Karpas-422 (cell line): ENCODE results near the gene DOC2B. TPM values are rescaled to one million over a fixed set of nuclear protein-coding genes. Genes with fewer than 3 reads are reported as not detected.
"Not testable (repeated sequence)": the region's sequence is repeated elsewhere in the genome, so short reads cannot be mapped to it uniquely, and the experiment has no call there.

Experiments used
- DNase-seq: peaks from one replicate; pipeline ENCODE4 v3.0.0-alpha.2; 2015
- H2AFZ ChIP-seq: fragments of 200-600 bp; sonication (generic); 2 replicates; pipeline ENCODE4 v1.6.1; 2014; ENCODE audit warnings: antibody characterized with exemption, low read length, mixed read lengths
- H3K27ac ChIP-seq: fragments of 200-600 bp; sonication (generic); 2 replicates; pipeline ENCODE4 v1.5.1; 2014; ENCODE audit warnings: mild to moderate bottlenecking, low read length, moderate library complexity
- H3K27me3 ChIP-seq: fragments of 200-600 bp; sonication (generic); 2 replicates; pipeline ENCODE4 v1.6.1; 2014; ENCODE audit warnings: low read length, mixed read lengths
- H3K36me3 ChIP-seq: fragments of 200-600 bp; sonication (generic); 2 replicates; pipeline ENCODE4 v1.6.1; 2014; ENCODE audit warnings: low read length, mixed read lengths; ENCODE audit not compliant: insufficient read depth
- H3K4me1 ChIP-seq: fragments of 200-600 bp; sonication (generic); 2 replicates; pipeline ENCODE4 v1.6.1; 2014; ENCODE audit warnings: mild to moderate bottlenecking, low read length, mixed read lengths
- H3K4me2 ChIP-seq: fragments of 200-600 bp; sonication (generic); 2 replicates; pipeline ENCODE4 v1.6.1; 2014; ENCODE audit warnings: low read length, low read depth, mild to moderate bottlenecking; ENCODE audit not compliant: poor library complexity, severe bottlenecking
- H3K4me3 ChIP-seq: fragments of 200-600 bp; sonication (generic); 2 replicates; pipeline ENCODE4 v1.5.1; 2014; ENCODE audit warnings: mild to moderate bottlenecking, antibody characterized with exemption, low read length, mixed read lengths
- H3K79me2 ChIP-seq: fragments of 200-600 bp; sonication (generic); 2 replicates; pipeline ENCODE4 v1.6.1; 2014; ENCODE audit warnings: mild to moderate bottlenecking, low read length, mixed read lengths
- H3K9ac ChIP-seq: fragments of 200-600 bp; sonication (generic); 2 replicates; pipeline ENCODE4 v1.6.0; 2014; ENCODE audit warnings: low read length
- H3K9me2 ChIP-seq: fragments of 200-600 bp; sonication (generic), shearing (Covaris generic); replicated peaks from 2 replicates; pipeline ENCODE4 v1.6.0; 2014; ENCODE audit warnings: mild to moderate bottlenecking, low read length, moderate library complexity; ENCODE audit not compliant: insufficient read depth
- H3K9me3 ChIP-seq: fragments of 300-700, 200-600 bp; sonication (generic); 2 replicates; pipeline ENCODE4 v1.6.1; 2014; ENCODE audit warnings: low read length, mixed read lengths
- H4K20me1 ChIP-seq: fragments of 200-600 bp; sonication (generic); 2 replicates; pipeline ENCODE4 v1.6.1; 2014; ENCODE audit warnings: mild to moderate bottlenecking, antibody characterized with exemption, low read length, low read depth; ENCODE audit not compliant: insufficient read depth
- total RNA-seq: library from RNA; depleted of rRNA; stranded (reverse); fragments of >200 nt; shearing (Covaris generic); gene quantifications from 2 replicates; pipeline ENCODE4 v1.2.3, GENCODE V29; 2014; ENCODE audit warnings: low replicate concordance; rRNA removed

DOC2B gene
- total RNA-seq, 1 experiment from 2014 or later: not detected

DNA sequence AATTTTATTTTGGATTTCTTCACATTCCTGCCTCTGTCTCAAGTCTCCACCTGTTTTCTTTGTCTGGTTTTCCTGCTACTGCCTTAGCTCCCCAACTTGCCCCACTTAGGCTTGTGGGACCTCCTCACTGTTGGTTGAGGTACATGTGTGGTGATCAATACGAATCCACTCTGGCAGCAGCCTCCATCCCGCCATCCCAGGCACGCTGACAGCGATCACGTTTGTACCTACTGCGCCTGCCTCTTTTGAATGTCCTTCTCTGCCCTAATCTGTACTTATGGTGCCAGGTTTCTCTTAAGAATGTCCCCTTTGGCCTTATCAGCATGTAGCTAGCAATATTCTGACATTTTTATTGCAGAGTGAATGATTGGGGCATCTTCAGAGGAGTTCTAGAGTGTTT is 46.4 kb downstream of the DOC2B start:
- H3K4me1 ChIP-seq, H3K27ac ChIP-seq, H3K27me3 ChIP-seq, DNase-seq, H3K9me3 ChIP-seq, H3K9ac ChIP-seq, H4K20me1 ChIP-seq, H3K9me2 ChIP-seq, H3K4me3 ChIP-seq, H3K36me3 ChIP-seq, H2AFZ ChIP-seq, H3K4me2 ChIP-seq, H3K79me2 ChIP-seq: not testable (repeated sequence)

DNA sequence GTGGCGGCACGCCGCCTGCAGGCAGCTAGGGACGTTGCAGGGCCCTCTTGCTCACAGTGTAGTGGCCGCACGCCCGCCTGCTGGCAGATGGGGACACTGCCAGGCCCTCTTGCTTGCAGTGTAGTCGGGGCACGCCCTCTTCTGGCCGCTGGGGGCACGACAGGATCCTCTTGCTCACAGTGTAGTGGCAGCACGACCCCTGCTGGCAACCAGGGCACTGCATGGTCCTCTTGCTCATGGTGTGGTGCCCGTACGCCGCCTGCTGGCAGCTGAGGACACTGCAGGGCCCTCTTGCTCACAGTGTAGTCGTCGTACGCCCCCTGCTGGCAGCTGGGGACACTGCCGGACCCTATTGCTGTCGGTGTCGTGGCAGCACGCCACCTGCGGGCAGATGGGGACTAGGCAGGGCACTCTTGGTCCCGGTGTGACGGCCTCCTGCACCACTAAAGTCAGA is 47.1 kb downstream of the DOC2B start:
- not testable (repeated sequence) for H3K79me2 ChIP-seq, H3K27me3 ChIP-seq, H3K4me3 ChIP-seq, H3K27ac ChIP-seq, H2AFZ ChIP-seq, H3K9me2 ChIP-seq, H4K20me1 ChIP-seq, H3K4me2 ChIP-seq, H3K9ac ChIP-seq, H3K4me1 ChIP-seq, H3K9me3 ChIP-seq, DNase-seq, H3K36me3 ChIP-seq

DNA sequence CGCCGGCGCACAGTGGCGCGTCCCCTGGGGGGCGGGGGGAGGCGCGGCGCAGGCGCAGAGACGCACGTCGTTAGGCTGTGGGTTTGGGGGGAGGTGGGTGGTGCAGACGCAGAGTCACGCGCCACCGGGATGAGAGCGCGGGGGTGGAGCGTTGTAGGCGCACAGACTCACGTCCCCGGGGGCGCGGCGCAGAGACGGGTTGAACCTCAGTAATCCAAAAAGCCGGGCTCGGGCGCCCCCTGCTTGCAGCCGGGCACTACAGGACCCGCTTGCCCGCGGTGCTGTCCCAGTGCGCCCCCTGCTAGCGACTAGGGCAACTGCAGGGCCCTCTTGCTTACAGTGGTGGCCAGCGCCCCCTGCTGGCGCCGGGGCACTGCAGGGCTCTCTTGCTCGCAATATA is 47.5 kb downstream of the DOC2B start:
- H3K36me3 ChIP-seq, H3K4me1 ChIP-seq, H3K4me2 ChIP-seq, DNase-seq, H3K27ac ChIP-seq, H3K9ac ChIP-seq, H3K9me3 ChIP-seq, H4K20me1 ChIP-seq, H2AFZ ChIP-seq, H3K79me2 ChIP-seq, H3K9me2 ChIP-seq, H3K4me3 ChIP-seq, H3K27me3 ChIP-seq: not testable (repeated sequence)

DNA sequence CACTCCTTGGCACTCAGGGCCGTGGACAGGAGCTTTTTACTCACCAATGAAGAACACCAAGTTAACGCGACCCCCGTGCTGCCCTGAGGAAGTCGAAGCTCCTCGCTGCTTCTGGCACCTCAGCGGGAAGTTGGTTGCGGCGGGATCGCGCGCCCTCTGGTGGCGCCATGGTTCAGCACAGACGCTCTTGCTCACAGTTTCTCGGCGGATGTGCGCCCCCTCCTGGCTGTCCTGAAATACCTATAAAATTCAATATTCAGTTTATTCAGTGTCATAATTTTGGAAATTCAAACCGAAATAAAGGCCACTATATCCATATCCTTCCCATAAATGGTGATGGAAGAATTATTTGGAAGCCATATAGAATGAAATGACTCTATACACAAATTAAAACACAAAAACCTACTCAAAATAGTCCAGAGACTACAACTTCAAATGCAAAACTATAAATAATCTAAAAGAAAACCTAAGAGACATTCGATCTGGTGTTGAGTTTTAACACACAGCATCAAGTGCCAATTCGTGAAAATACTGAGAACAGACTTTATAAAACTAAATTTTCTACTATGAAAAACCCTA is 63.0 kb downstream of the DOC2B start:
- H3K36me3 ChIP-seq, H2AFZ ChIP-seq, H3K9me3 ChIP-seq, H3K4me2 ChIP-seq, H3K79me2 ChIP-seq, H3K4me3 ChIP-seq, H3K9me2 ChIP-seq, H3K27me3 ChIP-seq, H4K20me1 ChIP-seq, H3K4me1 ChIP-seq, H3K27ac ChIP-seq, H3K9ac ChIP-seq: not testable (repeated sequence)
- DNase-seq: peak; percentile 34

DNA sequence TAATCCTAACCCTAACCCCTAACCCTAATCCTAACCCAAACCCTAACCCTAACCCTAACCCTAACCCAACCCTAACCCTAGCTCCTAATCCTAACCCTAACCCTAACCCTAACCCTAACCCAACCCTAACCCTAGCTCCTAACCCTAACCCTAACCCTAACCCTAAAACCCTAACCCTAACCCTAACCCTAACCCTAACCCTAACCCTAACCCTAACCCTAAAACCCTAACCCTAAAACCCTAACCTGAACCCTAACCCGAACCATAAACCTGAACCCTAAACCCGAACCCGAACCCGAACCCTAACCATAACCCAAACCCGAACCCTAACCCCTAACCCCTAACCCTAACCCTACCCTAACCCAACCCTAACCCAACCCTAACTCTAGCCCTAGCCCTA is 68.3 kb downstream of the DOC2B start:
- H3K9me2 ChIP-seq, H3K9ac ChIP-seq, H2AFZ ChIP-seq, H3K4me1 ChIP-seq, H3K27ac ChIP-seq, H3K4me2 ChIP-seq, H3K79me2 ChIP-seq, H3K4me3 ChIP-seq, H3K9me3 ChIP-seq, H3K36me3 ChIP-seq, H3K27me3 ChIP-seq, H4K20me1 ChIP-seq: not testable (repeated sequence)
- DNase-seq: peak; percentile 42

Other genes with a start within 250 kb of the DOC2B start
- gene SCGB1C2, start 44.1 kb downstream of the DOC2B start, total RNA-seq: not detected in 2 replicates
- 0.29 TPM in 1 of 2 replicates, not detected in the other for gene RPH3AL, start 171.2 kb upstream of the DOC2B start, total RNA-seq